HG03442 (cell line): ENCODE data around the gene ERICH2.

Experiments used
- ATAC-seq: cut with Tn5 transposase; IDR thresholded peaks from one replicate; pipeline ENCODE4 v1.9.1; 2021; ENCODE audit warnings: mild to moderate bottlenecking, moderate library complexity; ENCODE audit not compliant: unreplicated experiment

Gene ERICH2

GRCh38 chr2:170761572-170761971 lies 8.6 kb upstream of the ERICH2 start:
- ATAC-seq, result no peak

- no peak for ATAC-seq
Measured at GRCh38 chr2:170762760-170763159, 7.4 kb upstream of the ERICH2 start.

GRCh38 chr2:170763232-170763631 lies 6.9 kb upstream of the ERICH2 start:
- no peak for ATAC-seq

GRCh38 chr2:170764880-170765261 lies 5.3 kb upstream of the ERICH2 start:
- no peak for ATAC-seq

- no peak for ATAC-seq
Measured at GRCh38 chr2:170766693-170767092, 3.5 kb upstream of the ERICH2 start.

- ATAC-seq, result peak; percentile 81
Measured at GRCh38 chr2:170770606-170771420, 635 bp downstream of the ERICH2 start.

- no peak for ATAC-seq
Measured at GRCh38 chr2:170771421-170771937, 1.3 kb downstream of the ERICH2 start.

GRCh38 chr2:170772295-170772694 lies 2.1 kb downstream of the ERICH2 start:
- no peak for ATAC-seq

GRCh38 chr2:170774074-170774473 lies 3.9 kb downstream of the ERICH2 start:
- no peak for ATAC-seq

GRCh38 chr2:170778900-170779299 lies 8.7 kb downstream of the ERICH2 start:
- ATAC-seq, result no peak

GRCh38 chr2:170779304-170779703 lies 9.1 kb downstream of the ERICH2 start:
- no peak for ATAC-seq

- ATAC-seq, result no peak
Measured at GRCh38 chr2:170782673-170783072, 12.5 kb downstream of the ERICH2 start.

- no peak for ATAC-seq
Measured at GRCh38 chr2:170783549-170783948, 13.4 kb downstream of the ERICH2 start.

GRCh38 chr2:170798996-170799395 lies 28.8 kb downstream of the ERICH2 start:
- ATAC-seq, result no peak

GRCh38 chr2:170806548-170806947 lies 36.4 kb downstream of the ERICH2 start:
- ATAC-seq, result no peak

GRCh38 chr2:170812710-170813600 lies 42.8 kb downstream of the ERICH2 start:
- ATAC-seq, result no peak

GRCh38 chr2:170813611-170814532 lies 43.7 kb downstream of the ERICH2 start:
- no peak for ATAC-seq

GRCh38 chr2:170814533-170815230 lies 44.5 kb downstream of the ERICH2 start:
- ATAC-seq, result no peak

- no peak for ATAC-seq
Measured at GRCh38 chr2:170815311-170815710, 45.1 kb downstream of the ERICH2 start.
